Central memory CD8-positive, alpha-beta T cell (primary cell): ENCODE measurements around the gene TTC17.
A peak's percentile ranks its signal among the peaks of the same experiment; 100 is the strongest.
"Not testable (repeated sequence)": the region's sequence is repeated elsewhere in the genome, so short reads cannot be mapped to it uniquely, and the experiment has no call there.

Source experiments
- ATAC-seq: fragments of 150-1000 bp; cut with Tn5 transposase; replicated peaks from 2 replicates; pipeline ENCODE4 v1.10.0; 2022; ENCODE audit warnings: mild to moderate bottlenecking, moderate FRiP score, moderate number of reproducible peaks; ENCODE audit not compliant: poor library complexity, severe bottlenecking; ENCODE audit errors: extremely low read depth
- DNase-seq, 2 donors: peaks; one replicate each; pipeline ENCODE4 v3.0.0; 2021; ENCODE audit warnings: low spot score in 2 of 2
- H3K27ac Mint-ChIP-seq: one replicate; pipeline ENCODE4 v1.8.0; 2022; ENCODE audit warnings: low read depth, mild to moderate bottlenecking, moderate library complexity, mixed read lengths
- H3K27me3 Mint-ChIP-seq: one replicate; pipeline ENCODE4 v1.8.0; 2022; ENCODE audit warnings: mixed read lengths
- H3K36me3 Mint-ChIP-seq: one replicate; pipeline ENCODE4 v1.8.0; 2022; ENCODE audit warnings: mild to moderate bottlenecking, moderate library complexity, mixed read lengths; ENCODE audit not compliant: insufficient read depth
- H3K4me1 Mint-ChIP-seq: one replicate; pipeline ENCODE4 v1.8.0; 2022; ENCODE audit warnings: mixed read lengths
- H3K4me3 Mint-ChIP-seq: one replicate; pipeline ENCODE4 v1.8.0; 2022; ENCODE audit warnings: mild to moderate bottlenecking, moderate library complexity, mixed read lengths
- H3K9me3 Mint-ChIP-seq: one replicate; pipeline ENCODE4 v1.8.0; 2022; ENCODE audit warnings: mixed read lengths

TTC17 gene

DNA sequence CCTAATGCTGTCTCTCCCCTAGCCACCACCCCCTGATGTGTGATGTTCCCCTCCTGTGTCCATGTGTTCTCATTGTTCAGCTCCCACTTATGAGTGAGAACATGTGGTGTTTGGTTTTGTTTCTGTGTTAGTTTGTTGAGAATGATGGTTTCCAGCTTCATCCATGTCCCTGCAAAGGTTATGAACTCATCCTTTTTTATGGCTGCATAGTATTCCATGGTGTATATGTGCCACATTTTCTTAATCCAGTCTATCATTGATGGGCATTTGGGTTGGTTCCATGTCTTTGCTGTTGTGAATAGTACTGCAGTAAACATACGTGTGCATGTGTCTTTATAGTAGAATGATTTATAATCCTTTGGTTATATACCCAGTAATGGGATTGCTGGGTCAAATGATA is 72.2 kb downstream of the TTC17 start:
- H3K4me1 Mint-ChIP-seq, H3K27ac Mint-ChIP-seq, H3K4me3 Mint-ChIP-seq, H3K9me3 Mint-ChIP-seq, H3K36me3 Mint-ChIP-seq, ATAC-seq, DNase-seq, H3K27me3 Mint-ChIP-seq: not testable (repeated sequence)

DNA sequence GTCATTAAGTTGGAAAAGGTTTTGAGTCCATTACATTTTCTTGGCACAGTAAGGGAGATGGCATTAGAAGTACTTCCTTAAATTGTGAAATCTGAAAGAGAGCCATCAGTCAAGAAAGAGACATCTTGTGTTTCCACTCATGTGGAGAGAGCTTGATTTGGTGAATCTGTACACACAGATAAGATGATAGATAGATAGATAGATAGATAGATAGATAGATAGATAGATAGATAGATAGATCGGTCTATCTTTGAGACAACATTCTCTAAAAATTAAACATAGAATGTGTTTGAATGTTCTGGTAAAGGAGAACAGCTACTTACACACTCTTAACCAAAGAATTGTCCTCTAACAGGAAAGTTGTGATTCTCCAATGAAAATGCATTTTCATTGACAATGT is 76.2 kb downstream of the TTC17 start:
- Mint-ChIP-seq H3K27ac (no peak overlapping the region), H3K9me3 (no peaks in the 10 kb centered on the region), H3K4me1 (no peaks in the 10 kb centered on the region), H3K27me3 (no peaks in the 10 kb centered on the region), H3K4me3 (no peak overlapping the region), H3K36me3 (peaks cover 28% of the 10 kb centered on the region)
- ATAC-seq (no peak), DNase-seq (no peak)

DNA sequence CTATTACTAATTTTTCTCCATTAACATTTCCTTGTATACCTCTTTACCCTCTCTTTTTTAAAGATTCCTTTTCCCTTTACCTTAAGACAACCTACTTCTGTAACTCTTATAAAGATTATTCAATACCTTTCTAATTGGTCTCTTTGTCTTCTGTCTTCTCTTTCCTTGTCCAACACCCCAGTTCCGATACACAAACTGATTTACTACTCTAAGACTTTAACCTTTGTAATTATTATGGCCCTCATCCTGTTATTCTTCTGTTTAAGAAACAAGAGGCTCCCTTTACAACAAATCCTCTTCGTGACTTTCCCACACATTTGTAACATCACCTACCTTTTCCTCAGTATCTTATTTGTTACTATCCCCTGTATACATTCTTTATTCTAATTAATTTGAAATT is 81.8 kb downstream of the TTC17 start:
- no peak for ATAC-seq
- H3K4me3 Mint-ChIP-seq, result no peak overlapping the region
- no peak overlapping the region for H3K27ac Mint-ChIP-seq
- no peaks in the 10 kb centered on the region for H3K9me3 Mint-ChIP-seq
- H3K36me3 Mint-ChIP-seq, result peaks cover 52% of the 10 kb centered on the region
- H3K4me1 Mint-ChIP-seq, result no peaks in the 10 kb centered on the region
- H3K27me3 Mint-ChIP-seq, result no peaks in the 10 kb centered on the region
- DNase-seq, result no peak

DNA sequence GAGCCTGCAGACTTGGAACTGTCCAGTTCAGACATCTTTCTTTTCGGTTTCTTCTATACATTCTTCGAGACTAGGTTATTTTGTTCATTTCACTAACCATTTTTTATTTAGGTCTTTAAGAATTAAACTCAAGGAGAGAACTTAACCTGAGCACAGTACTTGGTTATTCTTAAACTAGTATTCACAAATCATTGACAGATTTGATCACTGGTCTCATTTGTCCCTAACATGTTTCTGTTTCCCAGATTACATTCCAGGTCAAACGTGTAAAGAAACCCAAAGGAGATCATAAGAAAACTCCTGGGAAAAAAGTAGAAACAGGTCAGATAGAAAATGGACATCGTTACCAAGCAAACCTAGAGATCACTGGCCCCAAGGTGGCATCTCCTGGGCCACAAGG is 85.1 kb downstream of the TTC17 start:
- Mint-ChIP-seq H3K27ac (no peak overlapping the region), H3K27me3 (no peaks in the 10 kb centered on the region), H3K4me3 (no peak overlapping the region), H3K9me3 (no peaks in the 10 kb centered on the region), H3K36me3 (peaks cover 54% of the 10 kb centered on the region), H3K4me1 (no peaks in the 10 kb centered on the region)
- ATAC-seq (no peak), DNase-seq (no peak)

DNA sequence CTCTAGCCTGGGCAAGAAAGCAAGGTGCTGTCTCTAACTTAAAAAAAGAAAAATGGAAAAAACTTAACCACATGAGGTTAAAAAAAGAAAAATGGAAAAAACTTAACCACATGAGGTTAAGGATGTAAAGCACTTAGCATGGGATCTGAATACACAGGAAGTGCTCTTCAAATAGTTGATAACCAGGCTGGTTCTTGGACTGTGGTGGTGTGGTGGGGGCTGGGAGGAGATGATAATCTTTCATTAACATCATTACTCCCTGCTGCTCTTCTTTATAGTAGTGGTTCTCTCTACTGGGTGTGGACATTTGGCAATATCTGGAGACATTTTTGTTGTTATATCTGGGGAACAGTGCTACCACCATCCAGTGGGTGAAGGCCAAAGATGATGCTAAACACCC is 88.4 kb downstream of the TTC17 start:
- no peak for ATAC-seq

DNA sequence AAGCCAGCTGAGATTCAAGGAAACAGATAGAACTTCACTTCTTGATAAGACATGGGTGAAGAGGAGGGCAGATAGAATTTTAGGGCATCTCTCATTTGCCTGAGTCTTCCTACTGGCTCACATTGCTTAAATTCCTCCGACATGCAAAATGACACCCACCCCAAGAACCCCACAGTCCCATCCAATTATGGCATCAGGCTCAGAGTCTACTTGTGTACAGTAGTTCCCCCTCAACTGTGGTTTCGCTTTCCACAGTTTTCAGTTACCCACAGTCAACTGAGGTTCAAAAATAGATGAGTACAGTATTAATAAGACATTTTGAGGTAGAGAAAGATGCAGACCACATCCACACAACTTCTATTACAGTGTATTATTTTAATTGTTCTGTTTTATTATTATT is 99.8 kb downstream of the TTC17 start:
- Mint-ChIP-seq H3K9me3 (peaks cover 1% of the 10 kb centered on the region), H3K27me3 (no peaks in the 10 kb centered on the region), H3K27ac (no peak overlapping the region), H3K36me3 (peaks cover 23% of the 10 kb centered on the region), H3K4me1 (no peaks in the 10 kb centered on the region), H3K4me3 (no peak overlapping the region)
- DNase-seq, result no peak
- ATAC-seq, result no peak

More for the DNA sequence above, 88.4 kb downstream of the TTC17 start:
- Mint-ChIP-seq H3K27ac (peak overlapping the region; percentile 56), H3K27me3 (no peaks in the 10 kb centered on the region), H3K9me3 (no peaks in the 10 kb centered on the region), H3K36me3 (peaks cover 64% of the 10 kb centered on the region), H3K4me1 (no peaks in the 10 kb centered on the region), H3K4me3 (no peak overlapping the region)
- DNase-seq, result no peak

DNA sequence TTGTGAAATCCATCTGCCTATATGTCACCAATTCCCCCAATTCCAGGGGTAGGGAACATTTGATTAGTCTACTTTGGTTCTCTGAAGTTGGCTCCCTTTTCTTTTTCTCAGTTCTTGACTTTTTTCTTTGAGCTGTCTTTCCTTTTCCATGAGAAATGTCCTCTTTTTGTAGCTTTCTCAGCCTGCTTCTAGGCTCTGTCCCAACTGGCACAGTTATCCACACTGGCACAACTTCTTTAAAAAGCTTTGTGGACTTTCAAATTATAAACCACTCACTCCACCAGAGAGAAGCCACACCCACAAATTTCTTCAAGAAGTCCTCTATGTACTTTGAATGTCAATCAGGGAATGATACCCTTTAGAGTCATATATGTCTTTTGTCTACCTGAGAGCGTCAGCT is 100.5 kb downstream of the TTC17 start:
- H3K36me3 Mint-ChIP-seq, result peaks cover 23% of the 10 kb centered on the region
- peaks cover 5% of the 10 kb centered on the region for H3K9me3 Mint-ChIP-seq
- H3K27me3 Mint-ChIP-seq, result no peaks in the 10 kb centered on the region
- H3K4me3 Mint-ChIP-seq, result no peak overlapping the region
- H3K4me1 Mint-ChIP-seq, result no peaks in the 10 kb centered on the region
- no peak overlapping the region for H3K27ac Mint-ChIP-seq
- DNase-seq (no peak), ATAC-seq (no peak)

DNA sequence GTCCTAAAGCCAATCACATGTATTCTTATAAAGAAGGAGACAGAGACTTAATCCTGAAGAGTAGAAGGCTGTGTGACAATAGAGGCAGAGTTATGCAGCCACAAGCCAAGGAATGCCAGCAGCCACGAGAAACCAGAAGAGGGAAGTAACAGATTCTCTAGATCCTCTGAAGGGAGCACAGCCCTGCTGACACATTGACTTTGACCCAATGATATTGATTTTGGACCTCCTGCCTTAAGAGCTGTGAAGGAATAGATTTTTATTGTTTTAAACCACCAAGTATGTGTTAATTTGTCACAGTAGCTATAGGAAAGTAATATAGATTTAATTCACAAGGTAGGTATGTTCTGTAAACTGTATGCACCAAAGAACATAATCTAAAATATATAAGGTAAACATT is 103.6 kb downstream of the TTC17 start:
- H3K4me1 Mint-ChIP-seq, result no peaks in the 10 kb centered on the region
- DNase-seq, result no peak
- H3K27ac Mint-ChIP-seq, result no peak overlapping the region
- H3K36me3 Mint-ChIP-seq, result peaks cover 18% of the 10 kb centered on the region
- H3K9me3 Mint-ChIP-seq, result peaks cover 22% of the 10 kb centered on the region
- no peak overlapping the region for H3K4me3 Mint-ChIP-seq
- H3K27me3 Mint-ChIP-seq, result no peaks in the 10 kb centered on the region
- ATAC-seq, result no peak

DNA sequence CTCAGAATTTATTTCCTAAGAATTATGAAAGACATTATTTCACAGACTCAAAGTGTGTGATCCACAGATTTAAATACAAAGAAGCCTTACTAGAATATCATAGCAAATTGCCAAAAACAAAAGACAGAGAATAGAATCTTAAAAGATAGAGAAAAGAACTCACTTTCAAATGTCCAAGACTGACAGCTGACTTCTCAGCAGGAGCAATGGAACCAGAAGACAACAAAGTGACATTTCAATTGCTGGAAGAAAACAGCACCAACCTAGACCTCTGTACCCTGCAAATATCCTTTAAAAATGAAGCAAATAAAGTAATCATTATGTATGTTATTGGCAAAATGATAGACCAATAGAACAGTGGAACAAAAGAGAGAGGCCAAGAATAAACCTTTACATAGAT is 109.2 kb downstream of the TTC17 start:
- no peak overlapping the region for H3K27ac Mint-ChIP-seq
- peaks cover 1% of the 10 kb centered on the region for H3K36me3 Mint-ChIP-seq
- ATAC-seq, result no peak
- H3K4me3 Mint-ChIP-seq, result no peak overlapping the region
- H3K27me3 Mint-ChIP-seq, result no peaks in the 10 kb centered on the region
- H3K4me1 Mint-ChIP-seq, result no peaks in the 10 kb centered on the region
- peaks cover 29% of the 10 kb centered on the region for H3K9me3 Mint-ChIP-seq
- no peak for DNase-seq

DNA sequence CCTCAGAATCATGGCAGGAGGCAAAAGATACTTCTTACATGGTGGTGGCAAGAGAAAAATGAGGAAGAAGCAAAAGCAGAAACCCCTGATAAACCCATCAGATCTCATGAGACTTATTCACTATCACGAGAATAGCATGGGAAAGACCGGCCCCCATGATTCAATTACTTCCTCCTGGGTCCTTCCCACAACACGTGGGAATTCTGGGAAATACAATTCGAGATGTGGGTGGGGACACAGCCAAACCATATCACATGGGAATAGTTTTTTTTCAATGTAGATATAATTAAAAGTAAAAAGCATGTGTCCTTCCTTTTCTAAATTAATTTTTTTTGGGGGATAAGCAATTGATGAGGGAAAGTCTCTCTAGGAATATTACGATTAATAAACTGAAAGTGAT is 118.8 kb downstream of the TTC17 start:
- not testable (repeated sequence) for H3K4me1 Mint-ChIP-seq, ATAC-seq, H3K27ac Mint-ChIP-seq, DNase-seq, H3K36me3 Mint-ChIP-seq, H3K4me3 Mint-ChIP-seq, H3K27me3 Mint-ChIP-seq
- H3K9me3 Mint-ChIP-seq, result peaks cover 19% of the 10 kb centered on the region

DNA sequence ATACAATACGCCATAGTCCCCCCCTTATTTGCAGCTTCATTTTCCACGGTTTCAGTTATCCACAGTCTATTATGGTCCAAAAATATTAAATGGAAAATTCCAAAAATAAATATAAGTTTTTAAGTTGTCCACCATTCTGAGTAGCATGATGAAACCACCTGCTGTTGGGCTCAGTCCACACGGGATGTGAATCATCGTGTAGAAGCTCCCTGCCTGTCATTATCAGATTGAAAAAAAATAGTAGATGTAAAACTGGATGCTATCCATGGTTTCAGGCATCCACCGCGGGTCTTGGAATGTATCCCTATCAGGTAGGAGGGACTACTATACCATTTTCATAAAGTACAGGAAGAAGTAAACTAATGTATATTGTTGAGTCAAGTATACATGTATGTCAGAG is 127.4 kb downstream of the TTC17 start:
- no peaks in the 10 kb centered on the region for H3K27me3 Mint-ChIP-seq
- H3K9me3 Mint-ChIP-seq, result peaks cover 2% of the 10 kb centered on the region
- no peak overlapping the region for H3K4me3 Mint-ChIP-seq
- no peak for DNase-seq
- ATAC-seq, result no peak
- no peaks in the 10 kb centered on the region for H3K4me1 Mint-ChIP-seq
- H3K36me3 Mint-ChIP-seq, result peaks cover 3% of the 10 kb centered on the region
- H3K27ac Mint-ChIP-seq, result no peak overlapping the region

DNA sequence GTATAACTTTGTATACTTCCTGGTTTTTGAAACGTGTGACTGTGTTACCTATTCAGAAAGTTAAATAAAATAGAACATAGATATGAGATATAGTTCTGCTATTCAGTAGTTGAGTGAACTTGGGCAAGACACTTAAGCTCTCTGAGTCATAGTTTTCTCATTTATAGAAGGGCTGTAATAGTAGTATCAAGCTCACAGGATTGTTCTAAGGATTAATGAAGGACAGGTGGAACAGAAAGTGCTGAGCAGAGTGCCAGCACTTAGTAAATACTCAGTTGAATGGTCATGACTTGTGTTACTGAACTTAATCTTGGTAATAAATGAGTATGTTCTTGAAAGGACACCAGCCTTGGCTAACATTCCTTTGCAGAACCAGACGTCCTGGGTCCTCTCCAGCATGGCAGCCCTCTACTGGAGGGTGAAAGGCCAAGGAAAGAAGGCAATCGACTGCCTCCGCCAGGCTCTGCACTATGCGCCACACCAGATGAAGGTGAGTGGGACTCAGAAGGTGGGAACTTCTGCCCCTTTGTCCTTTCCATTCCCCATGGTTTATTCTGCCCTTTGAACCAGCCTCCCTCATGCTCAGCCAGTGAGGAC is 131.2 kb downstream of the TTC17 start:
- Mint-ChIP-seq H3K9me3 (no peaks in the 10 kb centered on the region), H3K4me1 (no peaks in the 10 kb centered on the region), H3K27ac (no peak overlapping the region), H3K27me3 (no peaks in the 10 kb centered on the region), H3K4me3 (no peak overlapping the region), H3K36me3 (peaks cover 17% of the 10 kb centered on the region)
- ATAC-seq (no peak), DNase-seq (no peak)

DNA sequence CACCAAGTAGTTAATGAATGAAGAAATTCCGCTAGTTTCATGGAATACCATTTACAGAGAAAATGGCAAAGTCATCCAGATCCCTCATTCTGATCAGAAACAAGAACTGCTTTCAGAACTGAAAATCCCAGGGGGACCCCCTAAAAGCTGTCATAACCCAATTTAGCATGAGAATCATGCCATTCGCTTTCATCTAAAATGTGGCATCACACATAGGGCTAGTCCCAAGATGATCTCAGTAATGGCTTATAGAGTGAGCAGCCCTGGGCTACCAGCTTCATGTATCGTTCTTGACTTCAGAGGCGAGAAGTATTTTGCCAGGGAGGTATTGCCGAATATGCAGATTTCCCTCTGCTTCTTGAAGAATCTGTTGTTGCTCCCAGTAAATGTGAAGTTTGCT is 134.0 kb downstream of the TTC17 start:
- Mint-ChIP-seq H3K27me3 (no peaks in the 10 kb centered on the region), H3K36me3 (peaks cover 17% of the 10 kb centered on the region), H3K27ac (no peak overlapping the region), H3K4me3 (no peak overlapping the region), H3K4me1 (no peaks in the 10 kb centered on the region), H3K9me3 (no peaks in the 10 kb centered on the region)
- ATAC-seq (no peak), DNase-seq (no peak)

DNA sequence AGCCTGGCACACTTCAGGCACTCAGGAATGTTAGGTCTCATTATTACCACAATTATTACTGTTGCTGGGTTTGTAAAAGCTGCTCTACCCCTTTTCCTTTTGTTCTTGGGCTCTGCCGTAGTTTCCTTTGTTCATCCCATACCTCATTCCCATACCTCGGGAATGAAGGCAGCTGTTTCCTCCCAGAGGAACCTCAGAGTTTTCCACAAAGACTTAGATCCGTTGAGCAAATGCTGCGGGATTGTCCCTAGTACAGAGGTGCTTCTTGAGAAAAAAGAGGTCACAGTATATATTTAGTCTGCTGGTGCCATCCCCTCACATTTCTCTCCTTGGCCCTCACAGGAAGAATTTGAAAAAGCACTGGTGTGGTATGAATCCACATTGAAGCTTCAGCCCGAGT is 134.7 kb downstream of the TTC17 start:
- no peak overlapping the region for H3K27ac Mint-ChIP-seq
- no peak overlapping the region for H3K4me3 Mint-ChIP-seq
- peaks cover 17% of the 10 kb centered on the region for H3K36me3 Mint-ChIP-seq
- H3K4me1 Mint-ChIP-seq, result no peaks in the 10 kb centered on the region
- DNase-seq, result no peak
- no peaks in the 10 kb centered on the region for H3K9me3 Mint-ChIP-seq
- H3K27me3 Mint-ChIP-seq, result no peaks in the 10 kb centered on the region
- no peak for ATAC-seq
